ENCODE data around the gene LRRTM1.

LRRTM1 gene

DNA sequence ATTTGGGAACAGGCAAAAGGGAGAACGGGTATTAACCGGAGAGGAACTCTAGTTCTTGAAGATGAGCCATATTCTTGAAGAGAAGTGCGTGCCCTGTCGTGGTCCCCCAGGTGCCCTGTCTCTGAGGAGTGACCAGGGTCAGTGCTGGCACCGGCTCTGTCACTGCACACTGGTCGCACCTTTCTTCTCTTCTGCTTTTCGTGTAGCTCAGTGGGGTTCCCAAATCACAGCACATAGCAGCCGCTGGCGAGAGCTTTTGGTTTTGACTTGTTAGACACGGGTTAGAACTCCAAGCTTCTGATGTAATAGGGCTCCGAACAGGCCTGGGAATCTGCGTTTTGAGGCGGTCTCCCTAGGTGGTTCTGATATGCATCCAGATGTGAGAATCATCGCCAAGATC lies 18.4 kb upstream of the LRRTM1 start:
- DNase-seq (ENCODE audit: low spot score in 2 of 2): no peak
- peaks cover 4% of the 10 kb centered on the region for H3K9me3 Mint-ChIP-seq
- no peak for ATAC-seq
- H3K27ac Mint-ChIP-seq: no peak overlapping the region
- no peaks in the 10 kb centered on the region for H3K4me1 Mint-ChIP-seq
- no peak overlapping the region for H3K4me3 Mint-ChIP-seq
- no peaks in the 10 kb centered on the region for H3K36me3 Mint-ChIP-seq

DNA sequence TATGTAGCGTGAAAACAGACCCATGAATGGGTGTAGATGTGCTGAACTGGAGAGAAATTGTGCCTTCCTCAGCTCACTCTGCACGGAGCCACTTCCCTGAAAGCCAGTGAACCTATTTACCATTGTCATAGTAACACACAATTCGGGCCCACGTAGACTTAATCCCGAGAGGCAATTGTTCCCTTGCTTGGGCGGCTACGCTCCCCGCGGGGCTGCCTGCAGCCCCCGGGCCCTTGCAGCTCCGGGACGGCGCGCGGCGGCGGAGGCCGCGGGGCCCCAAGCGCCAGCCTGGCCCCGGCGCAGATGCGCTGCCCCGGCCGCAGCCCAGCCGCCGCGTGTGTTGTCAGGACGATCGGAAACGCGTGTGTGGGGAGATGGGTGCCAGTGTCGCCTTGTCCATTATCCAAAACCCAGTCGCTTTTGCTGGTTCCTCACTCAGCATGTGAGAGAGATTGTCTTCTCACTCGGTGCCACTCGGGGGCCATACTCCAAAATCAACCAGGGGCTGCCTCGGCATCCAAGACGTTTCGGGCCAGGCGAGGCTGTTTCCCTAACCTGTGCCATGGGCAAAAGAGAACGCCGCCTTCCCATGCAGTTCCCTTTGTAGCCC lies 17.9 kb upstream of the LRRTM1 start:
- DNase-seq (ENCODE audit: low spot score in 2 of 2) (no peak), ATAC-seq (no peak)
- no peak overlapping the region for H3K4me3 Mint-ChIP-seq
- H3K9me3 Mint-ChIP-seq: peaks cover 9% of the 10 kb centered on the region
- H3K36me3 Mint-ChIP-seq: no peaks in the 10 kb centered on the region
- H3K27ac Mint-ChIP-seq: no peak overlapping the region
- H3K4me1 Mint-ChIP-seq: no peaks in the 10 kb centered on the region

DNA sequence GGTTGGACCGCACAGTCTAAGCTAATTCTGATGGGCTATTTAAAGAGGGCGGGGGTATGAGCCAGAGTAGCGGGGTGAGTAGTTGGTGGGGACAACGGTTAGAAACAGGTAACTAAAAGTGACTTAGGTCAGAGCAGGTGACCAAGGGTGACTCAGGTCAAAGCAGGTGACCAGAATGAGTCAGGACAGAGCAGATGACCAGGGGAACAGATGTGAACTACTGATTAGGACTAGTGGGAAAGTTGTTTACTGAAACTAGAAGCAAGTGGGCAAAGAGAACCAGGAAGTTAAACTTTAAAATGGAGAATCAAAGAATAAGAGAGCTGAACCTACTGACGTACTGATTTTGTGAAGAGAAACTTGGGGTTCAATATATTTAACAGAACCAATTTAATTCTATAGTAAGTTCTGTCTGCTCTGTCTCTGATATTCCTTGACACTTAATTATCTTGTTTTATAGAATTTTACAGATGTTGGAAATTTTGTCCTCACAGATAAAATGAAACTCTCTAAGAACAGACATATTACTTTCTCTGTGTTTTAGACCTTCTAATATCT lies 7.8 kb upstream of the LRRTM1 start:
- no peaks in the 10 kb centered on the region for H3K36me3 Mint-ChIP-seq
- H3K9me3 Mint-ChIP-seq: peaks cover 17% of the 10 kb centered on the region
- ATAC-seq (no peak), DNase-seq (ENCODE audit: low spot score in 2 of 2) (no peak)
- H3K4me3 Mint-ChIP-seq: no peak overlapping the region
- H3K27ac Mint-ChIP-seq: no peak overlapping the region
- H3K4me1 Mint-ChIP-seq: no peaks in the 10 kb centered on the region

DNA sequence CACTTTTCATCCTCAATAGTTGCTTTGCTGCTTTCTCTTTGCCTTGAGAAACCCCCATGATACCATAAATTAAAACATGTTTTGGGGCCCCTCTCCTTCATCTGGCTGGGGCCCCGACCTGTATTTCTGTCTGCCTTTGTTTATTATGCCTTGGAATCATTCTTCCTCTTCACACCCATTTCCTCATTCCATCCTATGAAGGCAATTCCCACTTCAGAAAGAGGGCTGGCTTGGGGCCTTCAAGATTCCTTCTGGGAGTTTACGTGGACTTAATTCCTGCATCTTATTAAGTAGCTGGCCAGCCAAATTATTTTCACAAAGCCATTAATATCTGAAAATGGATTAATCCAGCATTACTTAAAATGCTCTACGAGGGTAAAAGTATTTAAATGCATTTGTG lies 6.8 kb upstream of the LRRTM1 start:
- H3K4me1 Mint-ChIP-seq: no peaks in the 10 kb centered on the region
- H3K36me3 Mint-ChIP-seq: no peaks in the 10 kb centered on the region
- ATAC-seq (no peak), DNase-seq (ENCODE audit: low spot score in 2 of 2) (no peak)
- no peak overlapping the region for H3K4me3 Mint-ChIP-seq
- peaks cover 15% of the 10 kb centered on the region for H3K9me3 Mint-ChIP-seq
- H3K27ac Mint-ChIP-seq: no peak overlapping the region

DNA sequence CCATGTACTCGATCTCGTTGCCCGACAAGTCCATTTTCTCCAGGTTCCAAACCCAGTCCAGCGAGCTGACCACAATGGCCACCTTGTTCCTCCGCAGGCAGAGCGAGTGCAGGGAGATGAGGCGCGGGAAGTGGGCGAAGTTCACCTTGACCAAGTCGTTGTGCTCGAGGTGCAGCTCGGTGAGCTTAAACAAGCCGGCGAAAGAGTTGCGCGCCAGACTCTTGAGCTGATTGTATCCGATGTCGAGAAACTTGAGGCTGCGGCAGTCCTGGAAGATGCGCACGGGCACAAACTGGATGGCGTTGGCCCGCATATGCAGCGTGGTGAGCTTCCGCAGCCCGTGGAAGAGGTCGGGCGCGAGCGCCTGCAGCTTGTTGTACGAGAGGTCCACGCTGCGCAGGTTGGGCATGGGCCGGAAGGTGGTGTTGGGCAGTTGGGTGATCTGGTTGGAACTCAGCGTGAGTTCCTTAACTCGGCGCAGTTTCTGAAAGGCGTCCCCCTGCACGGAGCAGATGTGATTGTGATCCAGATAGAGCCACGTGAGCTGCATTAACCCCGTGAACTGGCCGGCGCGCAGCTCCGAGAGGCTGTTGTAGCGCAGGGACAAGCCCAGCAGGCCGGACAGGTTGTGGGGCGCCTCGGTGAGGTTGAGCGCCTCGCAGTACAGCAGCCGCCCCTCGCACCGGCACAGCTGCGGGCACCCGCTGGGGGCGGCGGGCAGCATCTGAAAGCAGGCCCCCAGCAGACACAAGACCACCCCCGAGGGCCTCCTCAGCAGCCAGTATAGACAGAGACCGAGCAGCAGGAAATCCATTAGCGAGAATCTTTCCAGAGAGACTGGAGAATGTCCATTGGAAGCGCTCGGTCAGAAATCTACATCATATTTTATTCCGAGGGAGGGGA lies 1.3 kb downstream of the LRRTM1 start:
- H3K27ac Mint-ChIP-seq: no peak overlapping the region

GRCh38 chr2:80302314-80303005 lies 2.1 kb downstream of the LRRTM1 start:
- no peak for DNase-seq (ENCODE audit: low spot score in 2 of 2)
- Mint-ChIP-seq H3K9me3 (peaks cover 6% of the 10 kb centered on the region), H3K4me1 (no peaks in the 10 kb centered on the region), H3K27ac (no peak overlapping the region), H3K36me3 (no peaks in the 10 kb centered on the region), H3K4me3 (no peak overlapping the region)
- ATAC-seq: no peak

More for the DNA sequence above, 1.3 kb downstream of the LRRTM1 start:
- ATAC-seq (no peak), DNase-seq (ENCODE audit: low spot score in 2 of 2) (no peak)
- Mint-ChIP-seq H3K9me3 (peaks cover 6% of the 10 kb centered on the region), H3K4me1 (no peaks in the 10 kb centered on the region), H3K36me3 (no peaks in the 10 kb centered on the region), H3K4me3 (no peak overlapping the region)

- no peaks in the 10 kb centered on the region for H3K4me1 Mint-ChIP-seq
- no peak overlapping the region for H3K4me3 Mint-ChIP-seq
- H3K27ac Mint-ChIP-seq: no peak overlapping the region
- DNase-seq (ENCODE audit: low spot score in 2 of 2) (no peak), ATAC-seq (no peak)
- H3K9me3 Mint-ChIP-seq: peaks cover 6% of the 10 kb centered on the region
- H3K36me3 Mint-ChIP-seq: no peaks in the 10 kb centered on the region
Measured at GRCh38 chr2:80302001-80302313, 2.6 kb downstream of the LRRTM1 start.

- Mint-ChIP-seq H3K36me3 (no peaks in the 10 kb centered on the region), H3K9me3 (peaks cover 4% of the 10 kb centered on the region), H3K27ac (no peak overlapping the region), H3K4me1 (no peaks in the 10 kb centered on the region), H3K4me3 (no peak overlapping the region)
- ATAC-seq (no peak), DNase-seq (ENCODE audit: low spot score in 2 of 2) (no peak)
Measured at GRCh38 chr2:80300954-80301353, 3.6 kb downstream of the LRRTM1 start.

GRCh38 chr2:80300346-80300745 lies 4.2 kb downstream of the LRRTM1 start:
- H3K36me3 Mint-ChIP-seq: no peaks in the 10 kb centered on the region
- H3K4me1 Mint-ChIP-seq: no peaks in the 10 kb centered on the region
- no peak overlapping the region for H3K27ac Mint-ChIP-seq
- peaks cover 7% of the 10 kb centered on the region for H3K9me3 Mint-ChIP-seq
- no peak for DNase-seq (ENCODE audit: low spot score in 2 of 2)
- no peak overlapping the region for H3K4me3 Mint-ChIP-seq
- no peak for ATAC-seq

- no peaks in the 10 kb centered on the region for H3K36me3 Mint-ChIP-seq
- H3K4me3 Mint-ChIP-seq: no peak overlapping the region
- DNase-seq (ENCODE audit: low spot score in 2 of 2) (no peak), ATAC-seq (no peak)
- H3K9me3 Mint-ChIP-seq: peaks cover 9% of the 10 kb centered on the region
- no peaks in the 10 kb centered on the region for H3K4me1 Mint-ChIP-seq
- H3K27ac Mint-ChIP-seq: no peak overlapping the region
Measured at GRCh38 chr2:80299661-80300060, 4.9 kb downstream of the LRRTM1 start.

DNA sequence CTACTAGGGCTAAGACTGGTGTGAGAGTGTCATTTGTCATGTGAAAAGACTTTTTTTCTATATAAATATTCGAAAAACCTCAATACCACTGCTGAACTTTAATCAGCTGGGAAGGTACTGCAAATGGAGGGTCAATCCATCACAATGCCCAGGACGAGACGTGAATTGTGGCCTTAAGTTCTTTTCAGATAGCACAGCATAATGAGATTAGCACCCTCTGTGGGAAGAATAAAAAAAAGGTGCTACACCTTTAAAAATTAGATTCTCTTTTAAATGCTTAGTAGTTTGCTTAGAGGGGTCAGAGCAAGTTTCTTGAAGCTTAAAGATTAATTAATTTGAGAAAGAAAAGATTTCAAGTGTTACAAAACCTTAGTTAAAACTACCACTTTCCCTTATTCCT lies 5.6 kb downstream of the LRRTM1 start:
- ATAC-seq (no peak), DNase-seq (ENCODE audit: low spot score in 2 of 2) (no peak)
- no peak overlapping the region for H3K4me3 Mint-ChIP-seq
- peaks cover 9% of the 10 kb centered on the region for H3K9me3 Mint-ChIP-seq
- H3K27ac Mint-ChIP-seq: no peak overlapping the region
- H3K36me3 Mint-ChIP-seq: no peaks in the 10 kb centered on the region
- no peaks in the 10 kb centered on the region for H3K4me1 Mint-ChIP-seq

- no peak overlapping the region for H3K27ac Mint-ChIP-seq
- H3K4me3 Mint-ChIP-seq: no peak overlapping the region
- no peaks in the 10 kb centered on the region for H3K36me3 Mint-ChIP-seq
- ATAC-seq (no peak), DNase-seq (ENCODE audit: low spot score in 2 of 2) (no peak)
- no peaks in the 10 kb centered on the region for H3K4me1 Mint-ChIP-seq
- peaks cover 20% of the 10 kb centered on the region for H3K9me3 Mint-ChIP-seq
Measured at GRCh38 chr2:80293039-80293438, 11.5 kb downstream of the LRRTM1 start.

DNA sequence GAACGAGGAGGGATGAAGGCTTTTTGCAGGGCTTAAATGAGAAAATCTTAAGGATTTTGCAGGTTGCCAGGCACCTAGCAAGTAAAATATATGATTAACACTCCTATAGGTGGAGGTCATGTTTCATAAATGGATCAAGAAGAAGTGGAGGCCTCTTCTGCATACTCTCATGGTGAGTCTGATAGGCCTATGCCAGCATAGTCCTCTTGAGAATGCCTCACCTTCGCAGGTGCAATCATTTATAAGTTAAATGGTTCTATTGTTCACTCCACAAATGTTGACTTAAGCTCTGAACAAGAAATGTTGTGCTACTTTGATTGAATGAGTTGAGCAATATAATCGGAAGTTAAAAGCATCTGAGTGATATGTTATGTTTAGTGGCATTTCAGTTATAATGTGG lies 12.1 kb downstream of the LRRTM1 start:
- ATAC-seq (no peak), DNase-seq (ENCODE audit: low spot score in 2 of 2) (no peak)
- Mint-ChIP-seq H3K4me3 (no peak overlapping the region), H3K27ac (no peak overlapping the region), H3K4me1 (no peaks in the 10 kb centered on the region), H3K9me3 (peaks cover 20% of the 10 kb centered on the region), H3K36me3 (no peaks in the 10 kb centered on the region)

- DNase-seq (ENCODE audit: low spot score in 2 of 2): no peak
Measured at GRCh38 chr2:80291656-80292055, 12.9 kb downstream of the LRRTM1 start.

GRCh38 chr2:80288576-80288975 lies 16.0 kb downstream of the LRRTM1 start:
- no peak for DNase-seq (ENCODE audit: low spot score in 2 of 2)
- H3K4me3 Mint-ChIP-seq: no peak overlapping the region
- no peaks in the 10 kb centered on the region for H3K4me1 Mint-ChIP-seq
- H3K27ac Mint-ChIP-seq: no peak overlapping the region
- no peak for ATAC-seq
- H3K9me3 Mint-ChIP-seq: peaks cover 13% of the 10 kb centered on the region
- H3K36me3 Mint-ChIP-seq: no peaks in the 10 kb centered on the region

More at GRCh38 chr2:80291656-80292055, 12.9 kb downstream of the LRRTM1 start:
- H3K36me3 Mint-ChIP-seq: no peaks in the 10 kb centered on the region
- H3K9me3 Mint-ChIP-seq: peaks cover 20% of the 10 kb centered on the region
- H3K27ac Mint-ChIP-seq: no peak overlapping the region
- H3K4me3 Mint-ChIP-seq: no peak overlapping the region
- no peak for ATAC-seq
- no peaks in the 10 kb centered on the region for H3K4me1 Mint-ChIP-seq
